GM10266 (cell line): ENCODE data around the gene ITGA8.

Experiments
- DNase-seq: peaks from one replicate; pipeline ENCODE4 v3.0.0; 2012; ENCODE audit errors: extremely low spot score
- TF ChIP-seq, protein P1 (sequence below): IDR thresholded peaks from 2 replicates; pipeline ENCODE4 v1.5.1; 2012; ENCODE audit warnings: mild to moderate bottlenecking, low read depth; ENCODE audit not compliant: control insufficient read depth, insufficient read depth; ENCODE audit errors: missing control alignments

The ITGA8 gene

GRCh38 chr10:15735763-15736162, 16.0 kb upstream of the ITGA8 start:
- TF ChIP-seq, protein P1, sequence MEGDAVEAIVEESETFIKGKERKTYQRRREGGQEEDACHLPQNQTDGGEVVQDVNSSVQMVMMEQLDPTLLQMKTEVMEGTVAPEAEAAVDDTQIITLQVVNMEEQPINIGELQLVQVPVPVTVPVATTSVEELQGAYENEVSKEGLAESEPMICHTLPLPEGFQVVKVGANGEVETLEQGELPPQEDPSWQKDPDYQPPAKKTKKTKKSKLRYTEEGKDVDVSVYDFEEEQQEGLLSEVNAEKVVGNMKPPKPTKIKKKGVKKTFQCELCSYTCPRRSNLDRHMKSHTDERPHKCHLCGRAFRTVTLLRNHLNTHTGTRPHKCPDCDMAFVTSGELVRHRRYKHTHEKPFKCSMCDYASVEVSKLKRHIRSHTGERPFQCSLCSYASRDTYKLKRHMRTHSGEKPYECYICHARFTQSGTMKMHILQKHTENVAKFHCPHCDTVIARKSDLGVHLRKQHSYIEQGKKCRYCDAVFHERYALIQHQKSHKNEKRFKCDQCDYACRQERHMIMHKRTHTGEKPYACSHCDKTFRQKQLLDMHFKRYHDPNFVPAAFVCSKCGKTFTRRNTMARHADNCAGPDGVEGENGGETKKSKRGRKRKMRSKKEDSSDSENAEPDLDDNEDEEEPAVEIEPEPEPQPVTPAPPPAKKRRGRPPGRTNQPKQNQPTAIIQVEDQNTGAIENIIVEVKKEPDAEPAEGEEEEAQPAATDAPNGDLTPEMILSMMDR: no peak
- DNase-seq: no peak

- TF ChIP-seq, protein P1: no peak
- DNase-seq: no peak
Observed at GRCh38 chr10:15730341-15730740, 10.6 kb upstream of the ITGA8 start.

DNA sequence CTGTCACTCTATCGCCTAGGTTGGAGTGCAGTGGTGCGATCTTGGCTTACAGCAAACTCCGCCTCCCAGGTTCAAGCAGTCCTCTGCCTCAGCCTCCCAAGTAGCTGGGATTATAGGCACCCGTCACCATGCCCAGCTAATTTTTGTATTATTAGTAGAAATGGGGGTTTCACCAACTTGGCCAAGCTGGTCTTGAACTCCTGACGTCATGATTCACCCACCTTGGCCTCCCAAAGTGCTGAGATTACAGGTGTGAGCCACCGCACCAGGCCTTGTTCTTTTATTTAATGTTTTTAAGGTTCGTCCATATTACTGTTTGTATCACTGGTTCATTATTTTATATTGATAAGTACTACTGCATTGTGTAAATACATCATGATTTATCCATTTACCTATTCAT, 10.2 kb upstream of the ITGA8 start:
- no peak for DNase-seq
- TF ChIP-seq, protein P1: no peak

GRCh38 chr10:15726042-15726441, 6.3 kb upstream of the ITGA8 start:
- TF ChIP-seq, protein P1: no peak
- DNase-seq: no peak

- peak; percentile 67 for DNase-seq
- TF ChIP-seq, protein P1: peak; percentile 60
Observed at GRCh38 chr10:15725603-15726002, 5.9 kb upstream of the ITGA8 start.

DNA sequence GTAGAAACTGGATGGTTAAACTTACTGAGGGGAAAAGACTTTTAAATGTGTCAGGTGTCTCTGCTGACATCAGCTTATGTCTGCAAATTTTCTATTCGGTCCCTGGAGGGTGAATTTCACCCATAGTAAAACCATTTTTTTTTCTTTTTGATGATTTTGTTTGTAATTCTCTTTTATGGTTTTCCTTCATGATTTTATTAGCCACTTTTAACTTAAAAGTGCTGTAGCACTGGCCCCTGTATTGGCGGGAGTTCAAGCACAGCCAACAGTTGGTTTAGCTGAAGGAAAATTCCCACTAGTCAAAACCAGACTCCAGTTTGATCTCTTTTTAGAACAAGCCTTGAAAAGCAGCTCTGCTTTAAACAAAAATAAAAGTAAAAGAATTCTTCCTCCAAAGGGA, 5.0 kb upstream of the ITGA8 start:
- DNase-seq: no peak
- TF ChIP-seq, protein P1: no peak

GRCh38 chr10:15723803-15724202, 4.1 kb upstream of the ITGA8 start:
- no peak for DNase-seq
- TF ChIP-seq, protein P1: no peak
